PC-3 (cell line): Measurements from ENCODE around the gene PCDHB16. TPM values are rescaled to one million over a fixed set of nuclear protein-coding genes. Genes with fewer than 3 reads are reported as not detected.
"Not testable (repeated sequence)": the region's sequence is repeated elsewhere in the genome, so short reads cannot be mapped to it uniquely, and the experiment has no call there.

Experiments
- ATAC-seq: fragments of 200-7000 bp; cut with Tn5 transposase; 2 replicates; pipeline ENCODE4 v1.9.1; 2020; ENCODE audit warnings: mild to moderate bottlenecking, moderate library complexity
- BruUV-seq: library from RNA; stranded (reverse); fragments of 400-500 nt; replicated peaks from 2 replicates; lab custom pipeline; 2021; lab: Mats Ljungman, UMichigan
- CTCF ChIA-PET: fragments of 300-600 bp; sonication (Branson Sonifier 250); formaldehyde crosslinking; loops from one replicate; lab custom pipeline; 2022; ENCODE audit warnings: antibody characterized with exemption; lab: Charles Lee
- POLR2A ChIA-PET: fragments of 300-600 bp; sonication (Branson Sonifier 250); formaldehyde crosslinking; loops from one replicate; lab custom pipeline; 2022; ENCODE audit warnings: antibody characterized with exemption; ENCODE audit not compliant: unreplicated experiment; lab: Charles Lee
- DNase-seq: peaks from one replicate; pipeline ENCODE4 v3.0.0-alpha.2; 2015
- H2AFZ ChIP-seq: fragments of 300-600 bp; sonication (generic); 2 replicates; pipeline ENCODE4 v1.6.0; 2016; ENCODE audit warnings: antibody characterized with exemption, low read length
- H3F3A ChIP-seq: fragments of 300-600 bp; sonication (generic); one replicate; pipeline ENCODE4 v1.6.0; 2017; ENCODE audit warnings: antibody characterized with exemption, low read length, control low read depth, mild to moderate bottlenecking; ENCODE audit not compliant: unreplicated experiment
- H3K27ac ChIP-seq: fragments of 300-600 bp; sonication (generic); 2 replicates; pipeline ENCODE4 v1.5.1; 2016; ENCODE audit warnings: mild to moderate bottlenecking, low read length
- H3K27me3 ChIP-seq: fragments of 300-600 bp; sonication (generic); 2 replicates; pipeline ENCODE4 v1.6.1; 2016; ENCODE audit warnings: low read length, mixed read lengths
- H3K36me3 ChIP-seq: fragments of 300-600 bp; sonication (generic); 2 replicates; pipeline ENCODE4 v1.6.1; 2016; ENCODE audit warnings: low read depth, mixed run types, low read length, mixed read lengths
- H3K4me1 ChIP-seq: fragments of 300-600 bp; sonication (generic); 2 replicates; pipeline ENCODE4 v1.5.1; 2016; ENCODE audit warnings: low read length; ENCODE audit not compliant: insufficient read depth
- H3K4me2 ChIP-seq: fragments of 300-600 bp; sonication (generic); 2 replicates; pipeline ENCODE4 v1.6.0; 2016; ENCODE audit warnings: low read length
- H3K4me3 ChIP-seq: fragments of 300-600 bp; sonication (generic); 2 replicates; pipeline ENCODE4 v1.5.1; 2016; ENCODE audit warnings: mild to moderate bottlenecking, low read length, mixed read lengths
- H3K79me2 ChIP-seq: fragments of 300-600 bp; sonication (generic); 2 replicates; pipeline ENCODE4 v1.6.1; 2017; ENCODE audit warnings: low read length, mixed read lengths
- H3K9ac ChIP-seq: fragments of 300-600 bp; sonication (generic); 2 replicates; pipeline ENCODE4 v1.6.0; 2016; ENCODE audit warnings: mild to moderate bottlenecking, low read length
- H3K9me2 ChIP-seq: fragments of 300-600 bp; sonication (generic); replicated peaks from 2 replicates; pipeline ENCODE4 v1.6.1; 2016; ENCODE audit warnings: mixed run types, low read length, mixed read lengths
- H3K9me3 ChIP-seq: fragments of 300-600 bp; sonication (generic); 2 replicates; pipeline ENCODE4 v1.6.1; 2016; ENCODE audit warnings: low read length, mixed read lengths
- H4K20me1 ChIP-seq: fragments of 300-600 bp; sonication (generic); 2 replicates; pipeline ENCODE4 v1.6.1; 2016; ENCODE audit warnings: low read length, mixed read lengths
- CTCF ChIP-seq: fragments of 300-600 bp; sonication (generic); conservative IDR thresholded peaks from 2 replicates; pipeline ENCODE4 v1.5.1; 2017; ENCODE audit warnings: antibody characterized with exemption, low read depth, mild to moderate bottlenecking, low read length
- EZH2 ChIP-seq: fragments of 300-600 bp; sonication (generic); IDR thresholded peaks from one replicate; pipeline ENCODE4 v1.6.1; 2017; ENCODE audit warnings: antibody characterized with exemption, mild to moderate bottlenecking, low read length; ENCODE audit not compliant: unreplicated experiment
- EZH2phosphoT487 ChIP-seq: fragments of 300-600 bp; sonication (generic); IDR thresholded peaks from 2 replicates; pipeline ENCODE4 v1.6.1; 2018; ENCODE audit warnings: mild to moderate bottlenecking, antibody characterized with exemption, low read length, borderline replicate concordance
- intact Hi-C: fragments of 100-400 bp; cut with micrococcal nuclease; formaldehyde crosslinking; loops from 2 replicates; pipeline ENCODE4 v1.9.0; 2023
- total RNA-seq: library from RNA; depleted of rRNA; stranded (reverse); fragments of >200 nt; gene quantifications from 2 replicates; pipeline ENCODE4 v1.2.3, GENCODE V29; 2014

The PCDHB16 gene
- total RNA-seq, 1 experiment from 2014 or later: not detected

DNA sequence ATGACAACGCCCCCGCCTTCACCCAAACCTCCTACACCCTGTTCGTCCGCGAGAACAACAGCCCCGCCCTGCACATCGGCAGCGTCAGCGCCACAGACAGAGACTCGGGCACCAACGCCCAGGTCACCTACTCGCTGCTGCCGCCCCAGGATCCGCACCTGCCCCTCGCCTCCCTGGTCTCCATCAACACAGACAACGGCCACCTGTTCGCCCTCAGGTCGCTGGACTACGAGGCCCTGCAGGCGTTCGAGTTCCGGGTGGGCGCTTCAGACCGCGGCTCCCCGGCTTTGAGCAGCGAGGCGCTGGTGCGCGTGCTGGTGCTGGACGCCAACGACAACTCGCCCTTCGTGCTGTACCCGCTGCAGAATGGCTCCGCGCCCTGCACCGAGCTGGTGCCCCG, 2.8 kb upstream of the PCDHB16 start:
- CTCF ChIA-PET, DNase-seq, H3K9me2 ChIP-seq, H3K27me3 ChIP-seq, BruUV-seq, H3K36me3 ChIP-seq, ATAC-seq, H3K9ac ChIP-seq, H3K4me3 ChIP-seq, H4K20me1 ChIP-seq, H3K4me1 ChIP-seq, intact Hi-C loops, H3F3A ChIP-seq, H2AFZ ChIP-seq, POLR2A ChIA-PET, H3K27ac ChIP-seq, H3K4me2 ChIP-seq, H3K79me2 ChIP-seq: not testable (repeated sequence)
- peaks cover 12% of the 10 kb centered on the region for H3K9me3 ChIP-seq

GRCh38 chr5:141179876-141180275, 2.3 kb upstream of the PCDHB16 start:
- H3K4me2 ChIP-seq: not testable (repeated sequence)

DNA sequence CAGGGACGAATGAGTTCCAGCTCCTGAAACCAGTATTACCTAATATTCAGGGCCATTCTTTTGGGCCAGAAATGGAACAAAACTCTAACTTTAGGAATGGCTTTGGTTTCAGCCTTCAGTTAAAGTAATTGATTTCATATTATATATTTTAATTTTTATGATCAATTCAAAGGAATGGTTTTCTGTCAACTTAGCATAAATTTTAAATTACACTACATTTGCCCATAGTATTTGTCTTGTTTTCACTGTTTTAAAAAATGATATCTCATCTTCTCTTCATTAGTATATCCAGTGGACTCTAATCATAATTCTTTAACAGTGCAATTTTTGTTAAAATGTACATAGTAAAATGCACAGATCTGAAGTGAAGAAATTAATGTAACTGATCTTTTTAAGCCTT, 1.9 kb upstream of the PCDHB16 start:
- intact Hi-C loops: no loop called here

More at GRCh38 chr5:141179876-141180275, 2.3 kb upstream of the PCDHB16 start:
- H3K9me3 ChIP-seq: peaks cover 12% of the 10 kb centered on the region
- CTCF ChIA-PET, H4K20me1 ChIP-seq, POLR2A ChIA-PET, H3K9me2 ChIP-seq, H3F3A ChIP-seq, H3K4me1 ChIP-seq, H3K4me3 ChIP-seq, H3K27me3 ChIP-seq, BruUV-seq, H2AFZ ChIP-seq, H3K27ac ChIP-seq, H3K36me3 ChIP-seq, ATAC-seq, intact Hi-C loops, H3K9ac ChIP-seq, H3K79me2 ChIP-seq, DNase-seq: not testable (repeated sequence)

DNA sequence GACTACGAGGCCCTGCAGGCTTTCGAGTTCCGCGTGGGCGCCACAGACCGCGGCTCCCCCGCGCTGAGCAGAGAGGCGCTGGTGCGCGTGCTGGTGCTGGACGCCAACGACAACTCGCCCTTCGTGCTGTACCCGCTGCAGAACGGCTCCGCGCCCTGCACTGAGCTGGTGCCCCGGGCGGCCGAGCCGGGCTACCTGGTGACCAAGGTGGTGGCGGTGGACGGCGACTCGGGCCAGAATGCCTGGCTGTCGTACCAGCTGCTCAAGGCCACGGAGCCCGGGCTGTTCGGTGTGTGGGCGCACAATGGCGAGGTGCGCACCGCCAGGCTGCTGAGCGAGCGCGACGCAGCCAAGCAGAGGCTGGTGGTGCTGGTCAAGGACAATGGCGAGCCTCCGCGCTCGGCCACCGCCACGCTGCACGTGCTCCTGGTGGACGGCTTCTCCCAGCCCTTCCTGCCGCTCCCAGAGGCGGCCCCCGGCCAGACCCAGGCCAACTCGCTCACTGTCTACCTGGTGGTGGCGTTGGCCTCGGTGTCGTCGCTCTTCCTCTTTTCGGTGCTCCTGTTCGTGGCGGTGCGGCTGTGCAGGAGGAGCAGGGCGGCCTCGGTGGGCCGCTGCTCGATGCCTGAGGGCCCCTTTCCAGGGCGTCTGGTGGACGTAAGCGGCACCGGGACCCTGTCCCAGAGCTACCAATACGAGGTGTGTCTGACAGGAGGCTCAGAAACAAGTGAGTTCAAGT, 2.1 kb downstream of the PCDHB16 start:
- CTCF ChIA-PET, ATAC-seq, H3K4me2 ChIP-seq, intact Hi-C loops, H3K79me2 ChIP-seq, H3K9me2 ChIP-seq, H3K36me3 ChIP-seq, POLR2A ChIA-PET, H3F3A ChIP-seq, H3K4me3 ChIP-seq, H4K20me1 ChIP-seq, H3K27ac ChIP-seq, H2AFZ ChIP-seq, H3K9ac ChIP-seq, BruUV-seq, H3K9me3 ChIP-seq, DNase-seq, H3K27me3 ChIP-seq, H3K4me1 ChIP-seq: not testable (repeated sequence)

More for the DNA sequence above, 1.9 kb upstream of the PCDHB16 start:
- Histone ChIP-seq H4K20me1 (no peaks in the 10 kb centered on the region), H3F3A (no peaks in the 10 kb centered on the region), H3K27ac (no peak overlapping the region), H3K9me2 (no peaks in the 10 kb centered on the region), H3K79me2 (no peaks in the 10 kb centered on the region), H3K9me3 (peaks cover 12% of the 10 kb centered on the region), H3K27me3 (no peaks in the 10 kb centered on the region), H3K36me3 (no peaks in the 10 kb centered on the region), H3K4me1 (no peaks in the 10 kb centered on the region), H3K9ac (no peak overlapping the region), H2AFZ (no peak overlapping the region), H3K4me2 (no peak overlapping the region), H3K4me3 (no peak overlapping the region)
- CTCF ChIA-PET: no interaction called here
- DNase-seq (no peak), ATAC-seq (no peak)
- TF ChIP-seq EZH2phosphoT487 (no peak), CTCF (no peak), EZH2 (no peak)
- BruUV-seq: no TSS peak
- POLR2A ChIA-PET: no interaction called here
